Right hindlimb (tissue), 1 donor: ENCODE data around the gene AMD1.

Experiments used
- DNase-seq: peaks from one replicate; pipeline ENCODE4 v3.0.0-alpha.2; 2018

The AMD1 gene

GRCh38 chr6:110944681-110945151, 70.1 kb downstream of the AMD1 start:
- DNase-seq: no peak
